Measurements from ENCODE around the gene LRP1B.

LRP1B gene

DNA sequence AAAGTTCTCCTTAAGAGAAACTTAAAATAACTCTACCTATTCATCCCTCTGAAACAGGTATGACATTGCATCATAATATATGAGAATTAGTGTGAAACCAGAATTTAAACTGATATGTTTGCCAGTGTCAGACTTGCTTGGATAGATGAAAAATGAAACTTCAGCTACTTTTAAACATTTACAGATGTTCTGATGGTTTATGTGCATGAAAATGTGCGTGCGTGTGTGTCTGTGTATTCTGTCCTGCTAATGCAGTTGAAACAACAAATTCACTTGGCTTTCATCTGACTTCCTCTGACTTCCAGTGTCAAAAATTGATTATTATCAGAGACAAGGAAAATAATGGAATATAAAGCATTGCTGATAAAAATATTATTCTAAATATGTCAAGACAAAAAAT lies 719.4 kb downstream of the LRP1B start:
- Mint-ChIP-seq H3K4me3 (no peak overlapping the region), H3K9me3 (peaks cover 4% of the 10 kb centered on the region), H3K27me3 (no peaks in the 10 kb centered on the region), H3K36me3 (no peaks in the 10 kb centered on the region), H3K4me1 (no peaks in the 10 kb centered on the region), H3K27ac (no peak overlapping the region)
- DNase-seq, result no peak
- CTCF ChIA-PET, result no interaction called here

DNA sequence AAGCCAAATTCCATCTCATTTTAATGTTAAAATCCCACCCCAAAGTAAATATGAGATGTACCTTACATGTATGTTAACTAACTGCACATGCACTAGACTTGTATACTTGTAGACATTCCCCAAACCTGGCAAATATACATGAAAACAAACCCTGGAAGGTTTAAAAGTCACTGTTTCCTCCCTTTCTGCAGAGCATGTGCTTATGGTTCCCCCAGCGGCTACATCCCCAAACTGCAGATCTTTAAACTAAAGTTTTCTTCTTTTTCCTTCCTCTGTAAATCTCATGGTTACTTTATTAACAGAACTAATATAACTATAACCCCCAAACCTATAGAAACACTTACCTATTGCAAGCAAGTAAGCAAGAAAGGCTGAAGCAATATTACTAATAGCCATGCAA lies 731.5 kb downstream of the LRP1B start:
- H3K27me3 Mint-ChIP-seq, result no peaks in the 10 kb centered on the region
- no peak overlapping the region for H3K4me3 Mint-ChIP-seq
- no peak overlapping the region for H3K27ac Mint-ChIP-seq
- no peaks in the 10 kb centered on the region for H3K4me1 Mint-ChIP-seq
- no peaks in the 10 kb centered on the region for H3K9me3 Mint-ChIP-seq
- CTCF ChIA-PET, result no interaction called here
- DNase-seq, result no peak
- no peaks in the 10 kb centered on the region for H3K36me3 Mint-ChIP-seq

DNA sequence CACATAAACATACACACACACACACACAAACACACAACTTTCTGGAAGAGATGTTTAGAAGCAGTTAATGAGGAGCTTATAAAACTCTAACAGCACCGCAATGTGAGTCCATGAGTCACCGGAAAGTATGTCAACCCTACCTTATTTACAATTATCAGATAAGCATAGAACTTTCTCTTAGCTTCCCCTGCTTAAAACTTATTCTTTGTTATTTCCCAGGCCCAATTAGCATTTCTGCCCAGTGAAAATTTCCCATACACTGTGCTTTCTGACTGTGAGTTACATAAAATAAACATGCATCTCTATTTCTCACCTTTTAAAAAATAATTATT lies 737.6 kb downstream of the LRP1B start:
- CTCF ChIA-PET, result no interaction called here
- no peak for DNase-seq

GRCh38 chr2:141392517-141393213 lies 738.2 kb downstream of the LRP1B start:
- H3K27ac Mint-ChIP-seq, result no peak overlapping the region
- no peak for DNase-seq
- H3K9me3 Mint-ChIP-seq, result peaks cover 5% of the 10 kb centered on the region
- H3K36me3 Mint-ChIP-seq, result no peaks in the 10 kb centered on the region
- CTCF ChIA-PET, result no interaction called here
- H3K27me3 Mint-ChIP-seq, result no peaks in the 10 kb centered on the region
- no peaks in the 10 kb centered on the region for H3K4me1 Mint-ChIP-seq
- no peak overlapping the region for H3K4me3 Mint-ChIP-seq

More for the DNA sequence above, 737.6 kb downstream of the LRP1B start:
- H3K4me1 Mint-ChIP-seq, result no peaks in the 10 kb centered on the region
- H3K4me3 Mint-ChIP-seq, result no peak overlapping the region
- H3K27ac Mint-ChIP-seq, result no peak overlapping the region
- peaks cover 5% of the 10 kb centered on the region for H3K9me3 Mint-ChIP-seq
- no peaks in the 10 kb centered on the region for H3K36me3 Mint-ChIP-seq
- H3K27me3 Mint-ChIP-seq, result no peaks in the 10 kb centered on the region

GRCh38 chr2:141386168-141386567 lies 744.6 kb downstream of the LRP1B start:
- H3K9me3 Mint-ChIP-seq, result peaks cover 11% of the 10 kb centered on the region
- DNase-seq, result no peak
- H3K4me1 Mint-ChIP-seq, result no peaks in the 10 kb centered on the region
- no peaks in the 10 kb centered on the region for H3K36me3 Mint-ChIP-seq
- no peaks in the 10 kb centered on the region for H3K27me3 Mint-ChIP-seq
- H3K27ac Mint-ChIP-seq, result no peak overlapping the region
- H3K4me3 Mint-ChIP-seq, result no peak overlapping the region
- CTCF ChIA-PET, result no interaction called here

GRCh38 chr2:141384676-141385075 lies 746.1 kb downstream of the LRP1B start:
- no peaks in the 10 kb centered on the region for H3K27me3 Mint-ChIP-seq
- no peak overlapping the region for H3K4me3 Mint-ChIP-seq
- DNase-seq, result no peak
- peaks cover 8% of the 10 kb centered on the region for H3K9me3 Mint-ChIP-seq
- no peaks in the 10 kb centered on the region for H3K36me3 Mint-ChIP-seq
- no peaks in the 10 kb centered on the region for H3K4me1 Mint-ChIP-seq
- CTCF ChIA-PET, result no interaction called here
- no peak overlapping the region for H3K27ac Mint-ChIP-seq

DNA sequence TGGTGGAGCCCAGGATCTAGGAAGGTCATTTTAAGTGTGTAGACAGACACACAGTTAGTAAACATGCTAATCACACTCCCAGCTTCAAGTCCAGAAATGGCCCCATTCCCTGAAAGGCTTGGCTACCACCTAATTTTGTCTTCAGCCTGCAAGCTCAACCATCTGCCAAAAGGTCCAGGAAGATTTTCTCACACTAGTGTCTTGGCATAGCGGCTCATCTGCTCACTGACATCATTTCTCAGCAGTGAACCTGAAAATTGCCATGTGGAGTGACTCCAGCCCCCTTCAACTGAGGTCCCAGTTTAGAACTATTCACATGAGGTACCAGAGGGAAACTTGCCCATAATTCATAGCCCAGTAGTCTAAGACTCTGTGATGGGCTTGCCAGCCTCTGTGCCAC lies 748.9 kb downstream of the LRP1B start:
- Mint-ChIP-seq H3K27me3 (no peaks in the 10 kb centered on the region), H3K36me3 (no peaks in the 10 kb centered on the region), H3K27ac (no peak overlapping the region), H3K4me1 (no peaks in the 10 kb centered on the region), H3K9me3 (peaks cover 7% of the 10 kb centered on the region), H3K4me3 (no peak overlapping the region)
- no peak for DNase-seq
- CTCF ChIA-PET, result no interaction called here

- no peaks in the 10 kb centered on the region for H3K27me3 Mint-ChIP-seq
- no peak overlapping the region for H3K27ac Mint-ChIP-seq
- no peak for DNase-seq
- H3K4me3 Mint-ChIP-seq, result no peak overlapping the region
- CTCF ChIA-PET, result interaction anchor here (0.6 kb wide), 1 partner anchor 100 kb away, joined by 3 read pairs; no protein-coding TSS in a partner anchor
- no peaks in the 10 kb centered on the region for H3K36me3 Mint-ChIP-seq
- H3K9me3 Mint-ChIP-seq, result peaks cover 11% of the 10 kb centered on the region
- H3K4me1 Mint-ChIP-seq, result no peaks in the 10 kb centered on the region
Measured at GRCh38 chr2:141380008-141380979, 750.5 kb downstream of the LRP1B start.

- Mint-ChIP-seq H3K9me3 (peaks cover 2% of the 10 kb centered on the region), H3K4me1 (no peaks in the 10 kb centered on the region), H3K27me3 (no peaks in the 10 kb centered on the region), H3K36me3 (no peaks in the 10 kb centered on the region), H3K27ac (no peak overlapping the region), H3K4me3 (no peak overlapping the region)
- no peak for DNase-seq
- CTCF ChIA-PET, result no interaction called here
Measured at GRCh38 chr2:141364821-141365220, 766.0 kb downstream of the LRP1B start.

DNA sequence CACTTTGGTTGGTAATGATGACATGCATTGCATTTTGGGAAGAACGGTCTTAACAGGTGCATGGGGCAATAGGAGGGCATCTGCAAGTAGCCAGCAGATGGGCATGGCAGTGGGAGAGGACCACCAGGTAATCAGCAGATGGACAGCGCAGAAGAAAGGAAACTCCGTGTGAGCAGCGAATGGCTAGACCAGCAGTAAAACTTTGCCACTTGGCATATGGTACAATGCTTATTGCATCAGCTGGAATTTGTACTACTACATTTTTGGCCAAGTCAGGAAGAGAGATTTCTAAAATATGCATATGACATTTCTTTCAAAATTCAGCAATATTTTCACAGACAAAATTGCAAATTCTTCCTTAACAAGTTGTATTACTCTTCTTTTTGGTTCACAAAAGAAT lies 768.5 kb downstream of the LRP1B start:
- CTCF ChIA-PET, result no interaction called here
- H3K27ac Mint-ChIP-seq, result no peak overlapping the region

DNA sequence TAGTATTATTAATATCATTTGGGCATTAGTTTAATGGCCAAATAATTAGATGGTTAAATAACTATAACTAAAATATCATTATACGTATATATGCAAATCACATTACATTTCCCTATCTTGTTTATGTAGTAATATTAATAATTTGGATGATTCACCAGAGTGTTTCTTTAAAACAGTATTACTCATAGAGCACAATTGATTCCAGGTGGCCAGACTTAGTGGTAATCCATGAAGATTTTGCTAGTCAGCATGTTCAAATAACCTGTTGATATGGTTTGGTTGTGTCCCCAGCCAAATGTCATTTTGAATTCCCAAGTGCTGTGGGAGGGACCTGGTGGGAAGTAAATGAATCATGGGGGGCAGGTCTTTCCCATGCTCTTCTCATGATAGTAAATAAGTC lies 782.3 kb downstream of the LRP1B start:
- Mint-ChIP-seq H3K27ac (no peak overlapping the region), H3K4me1 (no peaks in the 10 kb centered on the region), H3K36me3 (no peaks in the 10 kb centered on the region), H3K27me3 (no peaks in the 10 kb centered on the region), H3K9me3 (peaks cover 8% of the 10 kb centered on the region), H3K4me3 (no peak overlapping the region)
- CTCF ChIA-PET, result no interaction called here
- no peak for DNase-seq

More for the DNA sequence above, 768.5 kb downstream of the LRP1B start:
- H3K36me3 Mint-ChIP-seq, result no peaks in the 10 kb centered on the region
- no peak for DNase-seq
- H3K4me3 Mint-ChIP-seq, result no peak overlapping the region
- H3K27me3 Mint-ChIP-seq, result no peaks in the 10 kb centered on the region
- H3K4me1 Mint-ChIP-seq, result no peaks in the 10 kb centered on the region
- H3K9me3 Mint-ChIP-seq, result peaks cover 2% of the 10 kb centered on the region

GRCh38 chr2:141341444-141341843 lies 789.4 kb downstream of the LRP1B start:
- Mint-ChIP-seq H3K27me3 (no peaks in the 10 kb centered on the region), H3K9me3 (peaks cover 21% of the 10 kb centered on the region), H3K4me1 (no peaks in the 10 kb centered on the region), H3K4me3 (no peak overlapping the region), H3K27ac (no peak overlapping the region), H3K36me3 (no peaks in the 10 kb centered on the region)
- no peak for DNase-seq
- CTCF ChIA-PET, result no interaction called here

DNA sequence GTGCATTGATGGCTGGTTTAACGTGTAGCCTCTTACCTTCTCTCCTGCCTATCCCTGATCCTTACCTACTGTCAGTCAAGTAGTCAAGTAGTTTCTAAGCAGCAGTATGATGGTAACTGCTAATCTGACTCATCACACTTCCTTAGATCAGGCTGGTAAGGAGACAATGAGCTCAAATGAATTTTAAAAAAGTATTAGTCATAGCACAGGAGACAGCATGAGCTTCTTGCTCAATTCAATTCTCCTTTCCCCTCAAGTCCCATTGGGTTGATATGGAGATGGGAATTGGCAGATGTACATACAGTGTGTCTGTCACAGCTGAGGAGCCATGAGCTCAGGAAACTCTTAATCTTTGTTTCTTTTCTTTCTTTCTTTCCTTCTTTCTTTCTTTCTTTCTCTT lies 799.7 kb downstream of the LRP1B start:
- CTCF ChIA-PET, result no interaction called here
- H3K27ac Mint-ChIP-seq, result no peak overlapping the region

GRCh38 chr2:141329964-141330363 lies 800.9 kb downstream of the LRP1B start:
- no peaks in the 10 kb centered on the region for H3K27me3 Mint-ChIP-seq
- DNase-seq, result no peak
- H3K9me3 Mint-ChIP-seq, result peaks cover 12% of the 10 kb centered on the region
- CTCF ChIA-PET, result no interaction called here
- no peak overlapping the region for H3K4me3 Mint-ChIP-seq
- no peak overlapping the region for H3K27ac Mint-ChIP-seq
- H3K36me3 Mint-ChIP-seq, result no peaks in the 10 kb centered on the region
- H3K4me1 Mint-ChIP-seq, result no peaks in the 10 kb centered on the region

More for the DNA sequence above, 799.7 kb downstream of the LRP1B start:
- H3K4me1 Mint-ChIP-seq, result no peaks in the 10 kb centered on the region
- H3K9me3 Mint-ChIP-seq, result peaks cover 14% of the 10 kb centered on the region
- DNase-seq, result no peak
- H3K4me3 Mint-ChIP-seq, result no peak overlapping the region
- H3K27me3 Mint-ChIP-seq, result no peaks in the 10 kb centered on the region
- H3K36me3 Mint-ChIP-seq, result no peaks in the 10 kb centered on the region

DNA sequence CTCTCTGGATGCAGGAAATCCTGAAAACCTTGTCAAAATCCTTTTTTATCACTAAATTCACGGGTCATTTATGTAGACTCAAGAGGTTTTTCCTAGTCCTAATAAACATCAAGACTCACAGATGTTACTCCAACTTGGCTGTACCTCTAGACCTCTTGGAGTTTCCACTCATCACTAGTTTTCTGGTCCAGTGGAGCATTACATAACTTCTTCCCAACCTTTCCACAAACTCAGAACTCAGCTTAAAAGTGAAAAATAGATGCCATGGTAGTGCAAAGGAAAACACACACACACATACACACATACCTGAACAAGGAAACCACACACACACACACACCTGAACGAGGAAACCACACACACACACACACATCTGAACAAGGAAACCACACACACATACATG lies 807.2 kb downstream of the LRP1B start:
- Mint-ChIP-seq H3K9me3 (peaks cover 11% of the 10 kb centered on the region), H3K4me3 (no peak overlapping the region), H3K27ac (no peak overlapping the region), H3K36me3 (no peaks in the 10 kb centered on the region), H3K27me3 (no peaks in the 10 kb centered on the region), H3K4me1 (no peaks in the 10 kb centered on the region)
- DNase-seq, result no peak
- CTCF ChIA-PET, result no interaction called here

All from activated naive CD4-positive, alpha-beta T cell treated with anti-CD3 and anti-CD28 coated beads, Interleukin-2, amount 10 ng/mL, durations not matched to agents 7 days and 5 days (primary cell).